ENCODE measurements around the gene KDM5A.

GRCh38 chr12:286531-287300 is 102.4 kb downstream of the KDM5A start:
- TF ChIP-seq CTCF (IDR thresholded peaks at IDR 0.05; ENCODE audit: insufficient read depth, low read depth, low read length), result no peak
- no peak for TF ChIP-seq EZH2 (IDR thresholded peaks at IDR 0.05; ENCODE audit: insufficient read depth, low read length)
